HG03558 (cell line): ENCODE measurements around the gene PRKAR2B.
"Not testable (repeated sequence)": the region's sequence is repeated elsewhere in the genome, so short reads cannot be mapped to it uniquely, and the experiment has no call there.

Source experiments
- ATAC-seq: cut with Tn5 transposase; IDR thresholded peaks from one replicate; pipeline ENCODE4 v1.9.1; 2021; ENCODE audit warnings: moderate number of reproducible peaks; ENCODE audit not compliant: unreplicated experiment; ENCODE audit errors: extremely low read depth

Gene PRKAR2B

GRCh38 chr7:107111196-107111595 lies 66.7 kb downstream of the PRKAR2B start:
- no peak for ATAC-seq

GRCh38 chr7:107113866-107114265 lies 69.4 kb downstream of the PRKAR2B start:
- ATAC-seq = no peak

- no peak for ATAC-seq
These were observed 70.6 kb downstream of the PRKAR2B start for GRCh38 chr7:107115114-107115513.

- no peak for ATAC-seq
These were observed 71.4 kb downstream of the PRKAR2B start for GRCh38 chr7:107115762-107116540.

- no peak for ATAC-seq
These were observed 73.8 kb downstream of the PRKAR2B start for GRCh38 chr7:107118109-107118900.

GRCh38 chr7:107119376-107120105 lies 75.0 kb downstream of the PRKAR2B start:
- ATAC-seq = no peak

- ATAC-seq = no peak
These were observed 78.0 kb downstream of the PRKAR2B start for GRCh38 chr7:107122486-107122911.

GRCh38 chr7:107123392-107123791 lies 78.9 kb downstream of the PRKAR2B start:
- ATAC-seq = no peak

GRCh38 chr7:107125475-107125874 lies 81.0 kb downstream of the PRKAR2B start:
- ATAC-seq = no peak

GRCh38 chr7:107128217-107128616 lies 83.7 kb downstream of the PRKAR2B start:
- no peak for ATAC-seq

GRCh38 chr7:107128748-107129147 lies 84.2 kb downstream of the PRKAR2B start:
- ATAC-seq = no peak

- ATAC-seq = no peak
These were observed 86.1 kb downstream of the PRKAR2B start for GRCh38 chr7:107130487-107131220.

- no peak for ATAC-seq
These were observed 88.9 kb downstream of the PRKAR2B start for GRCh38 chr7:107133396-107133795.

GRCh38 chr7:107138696-107139420 lies 94.4 kb downstream of the PRKAR2B start:
- no peak for ATAC-seq

GRCh38 chr7:107143875-107144274 lies 99.4 kb downstream of the PRKAR2B start:
- ATAC-seq = not testable (repeated sequence)

- no peak for ATAC-seq
These were observed 100.7 kb downstream of the PRKAR2B start for GRCh38 chr7:107145067-107145838.

- no peak for ATAC-seq
These were observed 103.2 kb downstream of the PRKAR2B start for GRCh38 chr7:107147464-107148393.

- ATAC-seq = no peak
These were observed 104.2 kb downstream of the PRKAR2B start for GRCh38 chr7:107148721-107149120.
